Left renal cortex interstitium (tissue), 4 donors: ENCODE results near the gene URM1. TPM values are rescaled to one million over a fixed set of nuclear protein-coding genes. Genes with fewer than 3 reads are reported as not detected.

Experiments
- DNase-seq, 4 donors: peaks; one replicate each; pipeline ENCODE4 v3.0.0-alpha.2; 2013; ENCODE audit warnings: low read depth in 4 of 4, low spot score in 2 of 4, missing footprints in 1 of 4
- polyA plus RNA-seq, 4 donors: library from polyadenylated mRNA; unstranded; fragments of 120-200 nt; gene quantifications; one replicate each; pipeline ENCODE4 v1.2.1, GENCODE V29; 2013; ENCODE audit not compliant: insufficient read length in 4 of 4

Gene URM1
- 10 to 100 TPM; 52.6 to 71.2 (median 57.7) TPM for polyA plus RNA-seq

DNA sequence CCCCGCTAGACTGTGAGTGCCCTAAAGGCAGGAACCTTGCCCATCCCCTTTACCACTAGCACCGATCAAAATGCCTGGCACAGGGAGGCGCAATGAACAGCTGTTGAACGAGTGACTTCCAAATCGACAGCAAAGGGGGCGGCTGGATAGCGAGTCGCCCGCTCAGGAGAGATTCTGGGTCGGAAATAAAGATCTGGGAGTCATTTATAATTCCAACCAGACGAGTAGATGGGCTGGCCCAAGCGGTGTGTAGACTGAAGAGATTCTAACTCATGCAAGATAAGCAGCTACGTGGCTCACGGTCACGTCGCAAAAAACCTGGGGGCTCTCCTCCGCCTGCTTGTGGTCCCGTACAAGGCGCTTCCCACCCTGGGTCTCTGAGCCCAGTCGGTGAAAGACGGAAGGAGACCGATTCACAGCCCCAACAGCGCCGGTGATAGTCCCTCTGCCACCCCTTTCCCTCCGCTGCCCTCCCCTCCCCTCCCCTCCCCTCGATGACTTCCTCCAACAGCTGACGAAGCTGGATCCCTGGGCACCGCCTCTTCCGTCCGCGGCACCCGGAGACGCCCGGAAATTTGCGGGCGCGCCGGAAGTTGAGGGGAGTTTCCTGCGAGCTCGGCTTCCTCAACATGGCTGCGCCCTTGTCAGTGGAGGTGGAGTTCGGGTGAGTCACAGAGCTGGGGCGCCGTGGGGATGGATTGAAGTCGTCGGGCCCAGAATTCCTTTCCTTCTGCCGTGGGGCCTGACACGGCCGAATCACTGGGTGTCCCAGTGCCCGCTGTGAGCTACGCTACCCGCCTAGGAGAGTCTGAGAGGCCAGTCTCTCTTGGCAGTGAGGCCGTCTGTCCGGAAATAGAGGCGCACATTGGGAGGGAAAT is at the start of gene URM1:
TSS of gene URM1 (plus strand) at position 623 of the 878 bp plus-strand sequence. CDS start at position 630, 7 bp downstream.
- DNase-seq = peak; percentile 74 to 96 (median 92)

DNA sequence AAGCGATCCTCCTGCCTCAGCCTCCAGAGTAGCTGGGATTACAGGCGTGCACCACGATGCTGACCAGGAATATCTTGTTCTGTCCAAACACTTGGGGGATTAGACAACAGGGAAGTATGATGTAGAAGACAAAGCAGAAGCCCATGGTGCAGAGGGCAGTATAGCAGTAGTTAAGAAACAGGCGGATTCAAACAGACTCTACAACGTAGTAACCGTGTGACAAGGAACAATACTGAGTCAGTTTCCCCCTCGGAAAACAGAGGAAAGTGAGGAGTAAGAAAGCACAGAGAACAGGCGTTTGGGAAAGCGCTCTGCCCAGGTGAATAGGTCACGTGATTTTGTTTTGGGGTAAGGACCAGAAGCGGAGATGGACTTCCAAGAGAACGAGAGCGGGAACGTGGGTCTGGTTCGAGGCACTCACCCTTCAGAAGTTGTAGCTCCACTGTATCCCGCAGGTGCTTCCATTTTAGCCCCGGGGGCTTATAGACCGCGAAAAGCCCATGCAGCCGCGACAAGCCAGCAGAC is 49.2 kb upstream of the URM1 start:
- no peak for DNase-seq

DNA sequence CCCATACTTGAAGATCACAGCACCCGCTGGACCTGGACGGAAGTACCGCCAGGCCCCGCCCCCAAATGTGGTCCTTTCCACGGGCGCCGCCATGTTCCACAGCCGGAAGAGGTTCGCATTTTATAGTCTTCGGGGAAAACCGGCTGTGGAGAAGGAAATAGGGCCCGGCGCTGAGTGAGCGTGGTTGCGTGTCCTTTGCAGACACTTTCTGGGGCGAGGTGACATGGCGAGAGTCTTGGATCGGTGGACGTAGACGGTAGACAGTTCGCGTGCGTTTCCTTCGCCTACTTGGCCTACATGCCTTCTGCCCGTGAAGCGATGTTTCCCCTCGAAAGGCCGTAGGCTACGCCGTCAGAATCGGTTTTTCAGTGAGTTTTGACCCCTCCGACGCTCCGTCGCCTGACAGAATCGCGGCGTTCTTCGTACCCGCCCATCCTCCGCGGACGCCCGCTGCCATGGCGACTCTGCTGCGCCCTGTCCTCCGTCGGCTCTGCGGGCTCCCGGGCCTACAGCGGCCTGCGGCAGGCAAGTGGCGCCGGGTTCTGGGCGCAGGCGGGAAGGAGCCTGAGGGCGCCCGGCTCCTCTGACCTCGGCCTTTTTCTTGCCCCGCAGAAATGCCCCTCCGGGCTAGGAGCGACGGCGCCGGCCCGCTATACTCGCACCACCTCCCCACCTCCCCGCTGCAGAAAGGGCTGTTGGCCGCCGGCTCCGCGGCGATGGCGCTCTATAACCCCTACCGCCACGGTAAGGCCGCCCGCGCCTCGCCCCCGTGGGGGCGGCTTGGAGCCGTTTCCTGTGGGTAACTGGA is 48.6 kb upstream of the URM1 start, which contains the start of the genes COQ4 and TRUB2:
TSS of gene COQ4 (plus strand) at position 436 of the 808 bp plus-strand sequence. CDS start at position 456, 20 bp downstream.
TSS of gene TRUB2 (minus strand) at position 44 of the 808 bp plus-strand sequence. CDS start at position 5, 39 bp downstream.
- peak; percentile 91 to 98 (median 95) for DNase-seq

DNA sequence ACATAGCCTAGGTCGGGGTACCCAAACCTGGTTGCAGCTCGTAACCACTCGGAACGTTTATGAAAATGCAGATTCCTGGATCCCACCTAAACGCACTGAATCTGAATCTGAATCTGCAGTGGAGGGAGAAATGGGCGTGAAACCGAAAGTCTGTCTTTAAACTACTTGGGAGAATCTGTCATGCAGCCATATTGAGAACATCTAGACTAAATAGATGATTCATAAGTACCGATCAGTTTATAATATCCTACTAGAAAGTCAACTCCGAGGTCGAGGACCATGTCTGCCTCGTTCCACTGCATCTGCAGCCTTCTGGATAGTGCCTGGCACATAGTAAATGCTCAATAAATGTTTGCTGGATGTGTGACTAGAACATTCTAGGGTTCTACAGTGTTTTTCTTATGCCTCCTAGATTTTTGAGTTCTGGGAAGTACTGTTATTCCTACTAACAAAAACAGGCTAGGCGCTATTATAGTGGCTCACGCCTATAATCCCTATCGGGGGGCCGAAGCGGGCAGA is 47.9 kb upstream of the URM1 start:
- no peak for DNase-seq

DNA sequence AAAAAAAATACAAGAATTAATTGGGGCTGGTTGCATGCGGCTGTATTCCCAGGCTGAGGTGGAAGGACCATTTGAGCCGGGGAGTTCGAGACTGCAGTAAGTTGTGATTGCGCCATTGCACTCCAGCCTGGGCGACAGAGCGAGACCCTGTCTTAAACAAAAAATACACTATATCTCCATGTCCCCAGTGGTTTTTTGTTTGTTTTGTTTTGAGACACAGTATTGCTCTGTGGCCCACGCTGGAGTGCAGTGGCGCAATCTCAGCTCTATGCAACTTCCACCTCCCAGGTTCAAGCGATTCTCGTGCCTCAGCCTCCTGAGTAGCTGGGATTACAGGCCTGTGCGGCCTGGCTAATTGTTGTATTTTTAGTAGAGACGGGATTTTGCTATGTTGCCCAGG is 47.4 kb upstream of the URM1 start:
- no peak for DNase-seq

DNA sequence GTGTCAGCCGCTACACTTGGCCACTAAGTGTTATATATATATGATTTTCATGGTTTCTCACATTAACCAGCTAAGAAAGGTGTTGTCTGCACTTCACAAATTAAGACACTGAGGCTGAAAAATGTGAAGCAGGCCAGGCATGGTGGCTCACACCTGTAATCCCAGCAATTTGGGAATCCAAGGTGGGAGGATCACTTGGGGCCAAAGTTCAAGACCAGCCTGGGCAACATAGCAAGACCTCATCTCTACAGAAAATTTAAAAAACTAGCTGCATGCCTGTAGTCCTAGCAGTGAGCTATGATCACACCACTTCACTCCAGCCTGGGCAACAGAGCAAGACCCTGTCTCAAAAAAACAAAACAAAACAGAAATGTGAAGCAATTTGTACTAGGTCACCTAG is 46.8 kb upstream of the URM1 start:
- DNase-seq = no peak

DNA sequence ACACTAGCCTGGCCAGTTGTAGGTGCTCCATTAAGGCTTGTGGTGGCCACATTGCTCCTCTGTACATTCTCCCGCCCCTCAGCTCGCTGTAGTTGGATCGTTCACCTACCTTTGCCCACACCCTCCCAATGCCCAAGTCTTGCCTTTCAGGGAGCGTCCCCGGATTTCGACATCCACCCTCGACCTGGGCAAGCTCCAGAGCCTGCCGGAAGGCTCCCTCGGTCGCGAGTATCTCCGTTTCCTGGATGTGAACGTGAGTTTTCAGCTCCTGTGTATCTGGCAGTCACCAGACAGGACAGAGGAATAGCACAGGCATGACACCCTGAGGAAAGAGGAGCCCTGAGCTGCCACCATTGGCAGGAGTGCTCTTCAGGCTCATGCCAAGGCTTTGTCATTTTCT is 45.5 kb upstream of the URM1 start:
- no peak for DNase-seq

DNA sequence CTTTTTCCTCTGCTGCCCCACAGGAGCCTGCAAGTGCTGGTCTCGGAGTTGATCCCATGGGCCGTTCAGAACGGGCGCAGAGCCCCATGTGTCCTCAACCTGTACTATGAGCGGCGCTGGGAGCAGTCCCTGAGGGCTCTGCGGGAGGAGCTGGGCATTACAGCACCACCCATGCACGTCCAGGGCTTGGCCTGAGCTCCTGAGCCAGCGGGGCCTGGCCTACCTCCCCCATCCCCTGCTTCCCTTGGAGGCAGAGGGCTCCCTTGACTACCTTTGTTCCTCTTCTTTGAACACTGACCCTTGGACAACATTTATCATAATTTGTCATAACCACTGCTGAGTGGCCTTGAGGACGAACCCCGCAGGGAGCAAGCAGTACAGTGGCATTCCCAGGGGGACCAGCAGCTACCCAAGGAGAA is 37.7 kb upstream of the URM1 start:
- DNase-seq = no peak

DNA sequence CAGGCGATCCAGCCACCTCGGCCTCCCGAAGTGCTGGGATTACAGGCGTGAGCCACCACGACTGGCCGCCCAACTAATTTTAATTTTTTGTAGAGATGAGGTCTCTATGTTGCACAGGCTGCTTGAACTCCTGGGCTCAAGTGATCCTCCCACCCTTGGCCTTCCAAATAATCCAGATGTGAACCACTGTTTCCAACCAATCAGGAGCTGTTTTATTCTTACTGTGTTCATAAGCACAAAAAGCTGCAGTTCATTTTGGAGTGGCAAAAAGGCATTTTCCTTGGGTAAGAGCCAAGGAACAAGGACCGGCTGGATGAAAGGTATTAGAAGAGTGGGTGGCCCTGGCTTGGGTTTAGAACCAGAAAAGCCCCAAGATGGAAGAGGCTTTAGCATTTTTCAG is 36.0 kb upstream of the URM1 start:
- no peak for DNase-seq

DNA sequence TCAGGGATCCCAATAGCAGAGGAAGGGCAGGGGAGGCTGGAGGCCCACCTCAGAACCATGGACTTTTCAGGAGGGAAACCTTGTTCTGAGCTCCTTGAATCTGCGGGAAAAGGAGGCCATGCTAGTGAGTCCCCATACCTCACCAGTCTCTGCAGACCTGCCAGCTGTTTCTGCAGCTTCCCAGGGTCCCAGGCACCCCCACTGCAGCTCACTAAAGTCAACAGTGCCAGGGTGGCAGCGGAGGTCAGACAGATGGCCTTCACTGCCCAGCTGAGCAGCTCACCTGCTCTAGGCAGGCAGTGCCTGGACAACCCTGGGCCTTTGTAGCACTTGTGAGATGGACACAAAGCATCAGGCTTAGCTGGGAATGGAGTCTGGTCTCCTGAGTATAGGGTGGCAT is 35.3 kb upstream of the URM1 start:
- DNase-seq = no peak

DNA sequence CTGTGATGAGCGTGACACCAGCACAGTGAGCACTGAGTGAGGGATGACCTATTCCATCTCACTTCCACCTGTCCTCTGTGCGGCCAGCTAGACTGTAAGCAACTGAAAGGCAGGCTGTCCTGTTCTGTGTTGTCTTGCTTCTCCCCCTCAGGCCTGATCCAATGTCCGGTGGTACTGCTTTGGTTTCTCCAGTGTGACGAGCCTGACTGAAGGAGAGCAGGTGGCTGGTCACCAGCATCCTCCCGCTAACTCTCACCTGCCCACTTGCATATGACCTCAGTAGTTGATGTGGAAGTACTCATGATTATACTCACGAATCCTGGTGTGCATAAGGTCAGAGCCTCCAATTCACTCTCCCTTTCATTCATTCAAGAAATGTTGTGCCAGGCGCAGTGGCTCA is 33.2 kb upstream of the URM1 start:
- no peak for DNase-seq

DNA sequence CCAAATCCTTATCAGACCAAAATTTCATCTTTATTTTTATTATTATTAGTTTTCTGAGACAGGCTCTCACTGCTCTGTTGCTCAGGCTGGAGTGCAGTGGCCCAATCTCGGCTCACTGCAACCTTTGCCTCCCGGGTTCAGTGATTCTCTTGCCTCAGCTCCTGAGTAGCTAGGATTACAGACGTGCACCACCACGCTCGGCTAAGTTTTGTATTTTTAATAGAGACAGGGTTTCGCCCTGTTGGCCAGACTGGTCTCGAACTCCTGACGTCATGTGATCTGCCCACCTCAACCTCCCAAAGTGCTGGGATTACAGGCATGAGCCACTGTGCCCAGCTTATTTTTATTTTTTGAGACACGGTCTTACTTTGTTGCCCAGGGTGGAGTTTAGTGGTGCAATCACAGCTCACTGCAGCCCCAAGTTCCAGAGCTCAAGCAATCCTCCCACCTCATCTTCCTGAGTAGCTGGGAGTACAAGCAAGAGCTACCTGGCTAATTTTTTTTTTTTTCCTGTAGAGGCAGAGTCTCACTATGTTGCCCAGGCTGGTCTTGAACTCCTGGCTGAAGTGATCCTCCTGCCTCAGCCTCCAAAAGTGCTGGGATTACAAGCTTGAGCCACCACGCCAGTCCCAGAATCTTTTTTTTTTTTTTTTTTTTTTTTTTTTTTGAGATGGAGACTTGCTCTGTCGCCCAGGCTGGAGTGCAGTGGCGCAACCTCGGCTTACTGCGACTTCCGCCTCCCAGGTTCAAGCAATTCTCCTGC is 32.1 kb upstream of the URM1 start:
- DNase-seq = peak in 1 of 4 donors; percentile 4

DNA sequence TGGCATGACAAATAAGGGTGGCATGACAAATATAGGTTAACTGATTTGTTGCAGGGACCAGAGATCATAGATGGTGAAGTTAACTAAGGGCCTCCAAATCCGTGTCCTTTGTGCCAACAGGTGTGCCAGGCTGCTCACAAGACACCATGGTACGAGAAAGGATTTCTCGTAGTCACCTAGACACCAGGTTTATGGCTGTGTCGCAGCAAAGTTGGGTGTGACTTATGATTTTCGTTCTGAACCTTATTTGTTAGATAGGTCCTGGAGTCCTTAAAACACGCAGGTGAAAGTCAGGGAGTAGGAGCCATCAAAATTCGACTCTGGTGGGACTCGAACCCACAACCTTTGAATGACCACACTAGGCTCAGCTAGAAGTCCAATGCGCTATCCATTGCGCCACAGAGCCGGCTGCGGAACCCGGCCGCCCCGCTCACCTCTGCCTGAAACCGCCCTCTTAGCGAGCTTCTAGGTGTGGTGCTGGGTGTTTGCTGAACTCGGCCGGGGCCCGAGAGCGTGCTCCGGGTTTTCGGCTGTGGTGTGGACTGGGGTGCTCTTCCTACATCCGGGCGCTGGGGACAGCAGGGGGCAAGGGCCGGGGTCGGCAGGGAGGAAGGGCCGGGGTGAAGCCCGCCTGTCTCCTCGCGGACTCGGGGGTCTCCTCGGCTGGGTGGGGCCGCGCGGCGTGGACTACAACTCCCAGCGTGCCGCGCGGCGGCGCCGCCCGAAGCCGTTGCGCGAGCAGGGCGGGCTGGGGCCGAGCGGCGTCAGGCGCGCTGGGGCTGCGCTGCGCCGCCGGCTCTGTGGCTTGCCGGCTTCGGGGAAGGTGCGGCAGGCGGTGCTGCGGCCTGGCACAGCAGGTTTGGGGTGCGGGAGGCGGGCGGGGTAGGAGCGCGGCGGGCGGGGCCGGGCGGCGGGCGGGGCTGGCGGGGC is 31.1 kb upstream of the URM1 start, which contains the start of gene SLC27A4:
TSS of gene SLC27A4 (plus strand) at position 767 of the 930 bp plus-strand sequence. CDS start 2,606 bp downstream, outside the sequence.
- peak in 3 of 4 donors; percentile 36 to 54 (median 41) for DNase-seq

DNA sequence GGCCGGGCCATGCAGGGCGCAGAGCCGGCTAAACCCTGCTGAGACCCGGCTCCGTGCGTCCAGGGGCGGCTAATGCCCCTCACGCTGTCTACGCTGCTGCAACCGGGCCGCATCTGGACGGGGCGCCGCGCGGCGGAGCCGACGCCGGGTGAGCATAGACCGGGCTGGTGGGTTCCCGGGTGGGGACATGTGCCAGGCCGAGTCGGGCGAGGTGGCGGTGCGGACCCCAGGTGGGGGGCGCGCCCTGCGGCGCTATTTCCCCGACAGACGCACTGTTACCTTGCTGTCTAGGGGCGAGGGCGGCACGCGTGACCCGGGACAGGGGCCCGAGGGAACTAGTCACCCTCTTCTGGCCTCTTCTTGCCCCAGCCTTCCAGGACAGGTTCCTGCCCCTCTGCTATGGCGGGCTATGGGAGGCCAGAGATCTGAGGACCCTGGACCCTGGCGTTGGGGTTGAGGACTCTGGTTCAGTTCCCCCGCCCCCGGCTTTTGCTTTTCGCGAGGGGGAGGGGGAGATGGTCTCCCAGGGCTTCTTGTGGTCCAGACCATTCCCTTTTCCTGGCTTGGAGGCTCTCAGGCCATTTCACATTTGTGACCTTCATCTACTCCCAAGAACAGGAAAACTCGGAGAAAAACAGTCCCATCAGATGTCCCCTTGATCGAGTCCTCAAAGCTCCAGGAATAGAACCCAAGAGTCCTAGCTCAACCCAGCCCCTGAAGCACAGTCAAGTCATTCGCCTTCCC is 30.3 kb upstream of the URM1 start:
- DNase-seq = no peak

DNA sequence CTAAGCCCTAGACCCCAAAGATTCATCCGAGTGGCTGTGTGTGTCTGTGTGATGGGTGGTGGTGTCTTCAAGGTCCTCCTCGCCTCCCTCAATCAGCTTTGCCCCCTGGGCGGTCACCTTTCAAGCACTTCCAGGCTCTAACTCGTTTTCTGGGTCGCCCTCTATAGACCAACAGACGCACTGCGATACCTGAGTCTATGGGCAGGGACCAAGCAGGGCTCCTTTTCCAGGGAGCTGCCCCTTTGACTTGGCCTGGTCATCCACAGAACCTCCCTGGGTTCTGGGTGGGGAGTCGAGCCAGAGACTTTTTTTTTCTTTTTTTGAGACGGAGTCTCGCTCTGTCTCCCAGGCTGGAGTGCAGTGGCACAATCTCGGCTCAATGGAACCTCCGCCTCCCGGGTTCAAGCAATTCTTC is 29.7 kb upstream of the URM1 start:
- DNase-seq = no peak

DNA sequence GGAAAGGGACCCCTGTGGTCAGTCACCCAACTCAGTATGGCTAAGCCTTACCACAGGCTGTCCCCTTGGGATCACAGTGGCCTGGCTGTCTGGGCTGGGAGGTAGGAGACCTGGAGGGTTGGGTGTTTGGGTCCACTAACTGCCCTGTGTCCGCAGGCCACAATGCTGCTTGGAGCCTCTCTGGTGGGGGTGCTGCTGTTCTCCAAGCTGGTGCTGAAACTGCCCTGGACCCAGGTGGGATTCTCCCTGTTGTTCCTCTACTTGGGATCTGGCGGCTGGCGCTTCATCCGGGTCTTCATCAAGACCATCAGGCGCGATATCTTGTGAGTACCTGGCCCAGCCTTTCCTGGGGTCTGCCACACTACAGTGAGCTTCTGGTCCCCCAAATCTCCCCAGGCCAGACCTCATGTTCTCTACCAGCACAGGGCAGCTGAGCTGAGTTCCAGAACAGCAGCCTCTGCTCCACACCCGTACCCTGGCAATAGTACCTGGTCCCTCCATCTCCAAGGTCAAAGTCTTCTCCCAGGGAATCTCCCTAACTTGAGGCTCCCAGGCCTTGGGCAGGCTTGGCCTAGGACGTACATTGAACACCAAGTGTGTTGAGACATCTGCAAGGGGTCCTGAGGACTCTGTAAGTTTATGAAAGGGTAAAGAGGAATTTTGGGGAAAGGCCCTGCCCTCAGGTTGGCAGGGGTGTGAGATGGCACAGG is 28.0 kb upstream of the URM1 start:
- DNase-seq = no peak

DNA sequence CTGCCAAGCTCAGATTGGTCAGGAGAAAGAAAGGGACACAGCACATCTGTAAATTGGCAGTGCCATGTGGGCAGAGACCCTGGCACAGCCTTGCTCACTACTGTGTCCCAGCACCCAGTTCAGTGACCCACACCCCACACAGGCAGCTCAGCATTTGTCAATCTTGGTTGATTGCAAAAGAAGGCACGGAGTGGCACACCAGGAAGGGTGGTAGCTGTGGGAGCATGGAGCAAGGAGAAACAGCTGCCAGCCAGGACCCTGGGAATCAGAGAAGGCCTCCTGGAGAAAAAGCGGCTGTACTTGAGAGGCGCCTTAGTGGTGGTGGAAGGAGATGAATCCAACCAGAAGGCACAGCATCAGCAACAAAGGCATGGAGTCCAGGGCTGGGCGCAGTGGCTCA is 27.3 kb upstream of the URM1 start:
- DNase-seq = no peak
